Epithelial cell of proximal tubule (primary cell): ENCODE results near the gene SCARF1. TPM values are rescaled to one million over a fixed set of nuclear protein-coding genes. Genes with fewer than 3 reads are reported as not detected.

Source experiments
- DNase-seq: peaks from one replicate; pipeline ENCODE4 v3.0.0-alpha.2; 2011; ENCODE audit warnings: low read depth
- H3K4me3 ChIP-seq: 2 replicates; pipeline ENCODE4 v1.5.1; 2011; ENCODE audit warnings: low read depth, mild to moderate bottlenecking, low read length
- CTCF ChIP-seq: conservative IDR thresholded peaks from 2 replicates; pipeline ENCODE4 v1.5.1; 2012; ENCODE audit warnings: low read depth, mild to moderate bottlenecking, low read length
- total RNA-seq: library from RNA; depleted of rRNA; stranded (reverse); fragments of >200 nt; gene quantifications from 2 replicates; pipeline ENCODE4 v1.2.3, GENCODE V29; 2015

SCARF1 gene
- total RNA-seq, 1 donor from 2014 or later, result 14.5 TPM

- no peak for TF ChIP-seq CTCF
- no peak for DNase-seq
- no peak overlapping the region for H3K4me3 ChIP-seq
Observed at GRCh38 chr17:1605681-1606351, 39.7 kb downstream of the SCARF1 start.

DNA sequence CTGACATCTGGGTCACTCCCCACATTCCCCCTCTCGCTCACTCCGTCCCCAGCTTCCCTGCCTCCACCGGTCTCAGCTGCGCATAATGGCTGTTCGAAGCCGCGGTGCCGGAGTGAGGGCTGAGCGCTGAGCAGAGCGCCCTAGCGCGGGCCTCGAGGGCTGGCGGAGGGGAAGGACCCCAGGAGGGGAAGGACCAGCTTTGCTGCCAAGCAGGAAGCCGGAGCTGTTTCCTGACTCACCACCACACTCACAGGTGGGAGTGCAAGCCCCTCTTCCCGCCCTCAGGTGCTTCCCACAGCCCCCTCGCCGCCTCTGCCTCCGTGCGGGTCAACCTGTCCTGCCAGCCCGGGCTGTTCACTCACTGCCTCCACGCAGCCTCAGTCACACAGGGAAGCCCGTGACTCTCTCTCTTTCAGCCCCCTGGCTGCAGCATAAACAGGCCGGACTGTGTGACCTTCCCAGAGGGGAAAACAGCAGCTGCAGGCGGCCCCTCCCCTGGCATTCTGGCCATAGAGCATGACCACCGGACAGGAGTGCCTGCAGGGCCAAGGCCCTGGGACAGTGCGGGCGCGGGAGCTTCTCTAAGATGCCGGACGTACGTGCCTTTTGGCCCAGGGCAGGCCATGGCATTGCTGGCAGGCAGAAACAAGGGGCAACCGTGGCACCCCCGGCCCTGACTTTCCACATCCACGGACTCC is 40.6 kb downstream of the SCARF1 start:
- DNase-seq, result no peak
- no peak for TF ChIP-seq CTCF
- H3K4me3 ChIP-seq, result no peak overlapping the region

- no peak for TF ChIP-seq CTCF
- no peak overlapping the region for H3K4me3 ChIP-seq
- DNase-seq, result no peak
Observed at GRCh38 chr17:1601571-1601970, 44.0 kb downstream of the SCARF1 start.

DNA sequence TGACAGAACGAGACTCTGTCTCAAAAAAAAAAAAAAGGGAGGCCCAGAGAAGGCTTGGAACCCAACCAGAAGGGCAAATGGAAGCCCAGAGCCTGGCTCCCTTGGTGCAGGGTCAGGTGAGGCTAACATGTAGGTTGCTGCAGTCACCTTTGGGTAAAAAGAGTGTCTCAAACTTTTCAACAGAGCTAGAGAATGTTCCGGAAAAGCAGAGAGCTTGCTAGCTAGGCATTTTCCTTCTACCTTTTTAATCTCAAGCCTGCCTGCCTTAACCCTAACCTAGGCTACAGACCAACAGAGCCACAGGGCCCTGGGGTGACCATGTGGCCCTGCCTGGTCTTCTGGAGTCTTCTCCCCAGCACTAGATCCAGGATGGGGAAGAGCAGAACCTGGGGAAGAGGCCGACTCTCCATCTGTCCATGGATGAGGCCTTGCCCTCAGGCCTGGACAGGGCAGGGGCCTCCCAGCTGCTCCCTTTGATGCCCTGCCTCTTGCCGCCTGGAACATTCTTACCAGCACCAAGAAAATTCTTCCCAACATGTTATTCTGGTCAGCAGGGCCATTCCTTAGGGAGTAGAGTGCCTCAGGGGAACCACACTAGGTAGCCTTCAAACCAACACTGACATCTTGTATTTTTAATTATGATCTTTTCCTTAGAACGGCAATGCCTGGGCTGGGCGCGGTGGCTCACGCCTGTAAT is 47.0 kb downstream of the SCARF1 start:
- no peak for TF ChIP-seq CTCF
- no peak overlapping the region for H3K4me3 ChIP-seq
- no peak for DNase-seq

GRCh38 chr17:1597861-1598342 is 47.6 kb downstream of the SCARF1 start:
- no peak overlapping the region for H3K4me3 ChIP-seq
- no peak for DNase-seq
- TF ChIP-seq CTCF, result no peak

DNA sequence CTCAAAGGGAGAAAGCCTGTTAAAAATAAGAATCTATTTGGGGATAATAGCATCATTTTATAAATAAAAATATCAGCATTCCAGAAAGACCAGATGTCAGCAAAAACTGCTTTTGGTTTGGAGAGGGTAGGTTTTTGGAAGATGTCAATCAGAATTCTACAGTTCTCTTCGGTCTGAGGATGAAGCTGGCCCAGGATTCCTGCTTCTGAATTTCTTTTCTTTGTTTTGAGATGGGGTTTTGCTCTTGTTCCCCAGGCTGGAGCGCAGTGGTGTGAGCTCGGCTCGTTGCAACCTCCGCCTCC is 52.0 kb downstream of the SCARF1 start:
- no peak for DNase-seq
- no peak overlapping the region for H3K4me3 ChIP-seq
- no peak for TF ChIP-seq CTCF
